ENCODE results near the gene WFS1. TPM values are rescaled to one million over a fixed set of nuclear protein-coding genes. Genes with fewer than 3 reads are reported as not detected.

WFS1 gene
- polyA plus RNA-seq, 1 of the 3 experiments (the other 2 are of a cell fraction): 18.7 TPM

GRCh38 chr4:6283282-6283681 is 13.6 kb downstream of the WFS1 start:
- 75% methylated on average over 1 of the region's 4 CpGs for WGBS (ENCODE audit: low lambda C conversion rate)
- Histone ChIP-seq H3K9ac (no peak overlapping the region), H2AFZ (ENCODE audit: low read depth) (no peak overlapping the region), H3K79me2 (ENCODE audit: insufficient read depth) (no peaks in the 10 kb centered on the region), H3K4me2 (no peak overlapping the region), H3K27me3 (ENCODE audit: insufficient read depth) (no peaks in the 10 kb centered on the region), H4K20me1 (ENCODE audit: insufficient read depth) (no peaks in the 10 kb centered on the region), H3K4me1 (ENCODE audit: control insufficient read depth in 1 of 2, insufficient read depth in 2 of 2, low read depth in 1 of 2, low read length in 1 of 2) (peaks cover 0 to 41% of the 10 kb centered on the region in 2 experiments; a peak in 1 of 4 replicates), H3F3A (replicated peaks; ENCODE audit: insufficient read depth) (no peaks in the 10 kb centered on the region), H3K9me2 (no peaks in the 10 kb centered on the region), H3K36me3 (replicated peaks in 1 of 2; ENCODE audit: control insufficient read depth in 1 of 2, insufficient read depth in 2 of 2, low read length in 1 of 2) (peaks cover 0 to 12% of the 10 kb centered on the region in 2 experiments), H3K27ac (ENCODE audit: low read depth in 2 of 2, low read length in 1 of 2) (no peak overlapping the region), H3K9me3 (no peaks in the 10 kb centered on the region), H3K4me3 (ENCODE audit: low read depth in 2 of 2, low read length in 1 of 2) (no peak overlapping the region)
- DNase-seq: no peak
- POLR2A ChIA-PET: no interaction called here
- CTCF ChIA-PET: interaction anchor here (0.7 to 3.7 kb wide), 6 partner anchors 14 to 284 kb away, joined by 3 to 14 read pairs (median 6); partner anchors contain the start of gene WFS1
- TF ChIP-seq, protein P1, sequence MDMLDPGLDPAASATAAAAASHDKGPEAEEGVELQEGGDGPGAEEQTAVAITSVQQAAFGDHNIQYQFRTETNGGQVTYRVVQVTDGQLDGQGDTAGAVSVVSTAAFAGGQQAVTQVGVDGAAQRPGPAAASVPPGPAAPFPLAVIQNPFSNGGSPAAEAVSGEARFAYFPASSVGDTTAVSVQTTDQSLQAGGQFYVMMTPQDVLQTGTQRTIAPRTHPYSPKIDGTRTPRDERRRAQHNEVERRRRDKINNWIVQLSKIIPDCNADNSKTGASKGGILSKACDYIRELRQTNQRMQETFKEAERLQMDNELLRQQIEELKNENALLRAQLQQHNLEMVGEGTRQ (IDR thresholded peaks at IDR 0.05; ENCODE audit: borderline replicate concordance, low read depth, low read length): no peak
- TF ChIP-seq RCOR1 (IDR thresholded peaks at IDR 0.05; ENCODE audit: low read length): no peak
- TF ChIP-seq JUND (IDR thresholded peaks at IDR 0.05): no peak
- TF ChIP-seq GABPA (IDR thresholded peaks at IDR 0.05; ENCODE audit: low read depth): no peak
- no peak for TF ChIP-seq RAD21 (IDR thresholded peaks at IDR 0.05; ENCODE audit: low read length)
- TF ChIP-seq, protein P2, sequence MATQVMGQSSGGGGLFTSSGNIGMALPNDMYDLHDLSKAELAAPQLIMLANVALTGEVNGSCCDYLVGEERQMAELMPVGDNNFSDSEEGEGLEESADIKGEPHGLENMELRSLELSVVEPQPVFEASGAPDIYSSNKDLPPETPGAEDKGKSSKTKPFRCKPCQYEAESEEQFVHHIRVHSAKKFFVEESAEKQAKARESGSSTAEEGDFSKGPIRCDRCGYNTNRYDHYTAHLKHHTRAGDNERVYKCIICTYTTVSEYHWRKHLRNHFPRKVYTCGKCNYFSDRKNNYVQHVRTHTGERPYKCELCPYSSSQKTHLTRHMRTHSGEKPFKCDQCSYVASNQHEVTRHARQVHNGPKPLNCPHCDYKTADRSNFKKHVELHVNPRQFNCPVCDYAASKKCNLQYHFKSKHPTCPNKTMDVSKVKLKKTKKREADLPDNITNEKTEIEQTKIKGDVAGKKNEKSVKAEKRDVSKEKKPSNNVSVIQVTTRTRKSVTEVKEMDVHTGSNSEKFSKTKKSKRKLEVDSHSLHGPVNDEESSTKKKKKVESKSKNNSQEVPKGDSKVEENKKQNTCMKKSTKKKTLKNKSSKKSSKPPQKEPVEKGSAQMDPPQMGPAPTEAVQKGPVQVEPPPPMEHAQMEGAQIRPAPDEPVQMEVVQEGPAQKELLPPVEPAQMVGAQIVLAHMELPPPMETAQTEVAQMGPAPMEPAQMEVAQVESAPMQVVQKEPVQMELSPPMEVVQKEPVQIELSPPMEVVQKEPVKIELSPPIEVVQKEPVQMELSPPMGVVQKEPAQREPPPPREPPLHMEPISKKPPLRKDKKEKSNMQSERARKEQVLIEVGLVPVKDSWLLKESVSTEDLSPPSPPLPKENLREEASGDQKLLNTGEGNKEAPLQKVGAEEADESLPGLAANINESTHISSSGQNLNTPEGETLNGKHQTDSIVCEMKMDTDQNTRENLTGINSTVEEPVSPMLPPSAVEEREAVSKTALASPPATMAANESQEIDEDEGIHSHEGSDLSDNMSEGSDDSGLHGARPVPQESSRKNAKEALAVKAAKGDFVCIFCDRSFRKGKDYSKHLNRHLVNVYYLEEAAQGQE (IDR thresholded peaks at IDR 0.05; ENCODE audit: low read depth, low read length): no peak
- TF ChIP-seq, protein P3, sequence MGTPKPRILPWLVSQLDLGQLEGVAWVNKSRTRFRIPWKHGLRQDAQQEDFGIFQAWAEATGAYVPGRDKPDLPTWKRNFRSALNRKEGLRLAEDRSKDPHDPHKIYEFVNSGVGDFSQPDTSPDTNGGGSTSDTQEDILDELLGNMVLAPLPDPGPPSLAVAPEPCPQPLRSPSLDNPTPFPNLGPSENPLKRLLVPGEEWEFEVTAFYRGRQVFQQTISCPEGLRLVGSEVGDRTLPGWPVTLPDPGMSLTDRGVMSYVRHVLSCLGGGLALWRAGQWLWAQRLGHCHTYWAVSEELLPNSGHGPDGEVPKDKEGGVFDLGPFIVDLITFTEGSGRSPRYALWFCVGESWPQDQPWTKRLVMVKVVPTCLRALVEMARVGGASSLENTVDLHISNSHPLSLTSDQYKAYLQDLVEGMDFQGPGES (IDR thresholded peaks at IDR 0.05; ENCODE audit: low read depth, low read length): no peak
- no peak for TF ChIP-seq FOSL2 (IDR thresholded peaks at IDR 0.05; ENCODE audit: borderline replicate concordance, low read depth)
- TF ChIP-seq TEAD4 (IDR thresholded peaks at IDR 0.05; ENCODE audit: borderline replicate concordance, insufficient read depth): no peak
- TF ChIP-seq SIN3A (IDR thresholded peaks at IDR 0.05; ENCODE audit: borderline replicate concordance, low read depth, low read length): no peak
- no peak for TF ChIP-seq ELF1 (IDR thresholded peaks at IDR 0.05)
- no peak for TF ChIP-seq FOXJ3 (CRISPR knock-in tag; IDR thresholded peaks at IDR 0.05)
- no peak for TF ChIP-seq EZH2phosphoT487 (IDR thresholded peaks at IDR 0.05; ENCODE audit: borderline replicate concordance, low read depth)
